Thoracic aorta (tissue), 2 donors: ENCODE data around the gene NHEJ1. TPM values are rescaled to one million over a fixed set of nuclear protein-coding genes. Genes with fewer than 3 reads are reported as not detected.

ENCODE experiments used
- ATAC-seq: fragments of 150-250 bp; one replicate; pipeline ENCODE4 v1.8.0; 2017; ENCODE audit warnings: low read depth; ENCODE audit not compliant: insufficient number of reproducible peaks, low FRiP score
- DNase-seq: peaks from one replicate; pipeline ENCODE4 v3.0.0-alpha.2; 2020; ENCODE audit warnings: low spot score
- H3K27ac ChIP-seq, 2 donors: fragments of 200-600 bp; sonication (generic); 1 replicate in 1 of 2; 2 replicates in 1 of 2; pipeline ENCODE4 v1.5.1; 2016; ENCODE audit warnings: mild to moderate bottlenecking in 2 of 2, moderate library complexity in 2 of 2
- H3K27me3 ChIP-seq: fragments of 200-600 bp; sonication (generic); replicated peaks from 2 replicates; pipeline ENCODE4 v1.6.0; 2016; ENCODE audit warnings: mild to moderate bottlenecking; ENCODE audit not compliant: insufficient read depth
- H3K36me3 ChIP-seq: fragments of 200-600 bp; sonication (generic); one replicate; pipeline ENCODE4 v1.5.1; 2016
- H3K4me1 ChIP-seq, 2 donors: fragments of 200-600 bp; sonication (generic); 1 replicate in 1 of 2; 2 replicates in 1 of 2; pipeline versions ENCODE4 v1.5.1 to v1.6.0; 2016; ENCODE audit warnings: low read depth in 2 of 2, mild to moderate bottlenecking in 1 of 2; ENCODE audit not compliant: control insufficient read depth in 1 of 2
- H3K4me3 ChIP-seq: fragments of 200-600 bp; sonication (generic); 2 replicates; pipeline ENCODE4 v1.5.1; 2016; ENCODE audit warnings: mild to moderate bottlenecking
- H3K9me3 ChIP-seq: fragments of 200-600 bp; sonication (generic); 2 replicates; pipeline ENCODE4 v1.5.1; 2016
- total RNA-seq, 2 donors: library from RNA; depleted of rRNA; stranded (reverse); fragments of >200 nt; gene quantifications; one replicate each; pipeline versions ENCODE4 v1.1.0 to v1.2.3, GENCODE V29; 2016
- TF ChIP-seq, protein P1 (sequence below): fragments of 200-600 bp; sonication (generic); IDR thresholded peaks from one replicate; pipeline ENCODE4 v1.5.1; 2019; ENCODE audit warnings: antibody characterized with exemption

NHEJ1 gene
- total RNA-seq, 2 donors from 2014 or later: 10.3 to 14.5 TPM

DNA sequence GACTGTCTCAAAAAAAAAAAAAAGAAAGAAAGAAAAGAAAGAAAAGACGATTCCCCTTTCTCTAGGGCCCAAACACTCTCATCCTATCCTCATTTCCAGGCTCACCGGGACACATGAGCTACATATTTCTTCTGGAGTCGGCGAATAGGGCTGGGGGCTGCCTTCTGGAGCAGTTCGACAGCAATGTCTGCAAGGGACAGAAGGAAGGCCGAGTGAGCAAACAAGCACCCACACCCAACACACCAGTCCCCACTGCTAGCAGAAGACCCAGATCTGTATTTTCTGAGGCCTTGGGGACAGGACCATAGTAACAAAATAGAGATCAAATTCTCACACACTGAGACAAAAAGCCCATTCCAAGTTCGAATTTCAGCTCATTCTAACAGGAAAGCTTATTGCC is 14.9 kb upstream of the NHEJ1 start:
- DNase-seq (no peak), ATAC-seq (no peak)
- H3K4me3 ChIP-seq: peak overlapping the region; percentile 83
- H3K9me3 ChIP-seq: no peaks in the 10 kb centered on the region
- TF ChIP-seq, protein P1, sequence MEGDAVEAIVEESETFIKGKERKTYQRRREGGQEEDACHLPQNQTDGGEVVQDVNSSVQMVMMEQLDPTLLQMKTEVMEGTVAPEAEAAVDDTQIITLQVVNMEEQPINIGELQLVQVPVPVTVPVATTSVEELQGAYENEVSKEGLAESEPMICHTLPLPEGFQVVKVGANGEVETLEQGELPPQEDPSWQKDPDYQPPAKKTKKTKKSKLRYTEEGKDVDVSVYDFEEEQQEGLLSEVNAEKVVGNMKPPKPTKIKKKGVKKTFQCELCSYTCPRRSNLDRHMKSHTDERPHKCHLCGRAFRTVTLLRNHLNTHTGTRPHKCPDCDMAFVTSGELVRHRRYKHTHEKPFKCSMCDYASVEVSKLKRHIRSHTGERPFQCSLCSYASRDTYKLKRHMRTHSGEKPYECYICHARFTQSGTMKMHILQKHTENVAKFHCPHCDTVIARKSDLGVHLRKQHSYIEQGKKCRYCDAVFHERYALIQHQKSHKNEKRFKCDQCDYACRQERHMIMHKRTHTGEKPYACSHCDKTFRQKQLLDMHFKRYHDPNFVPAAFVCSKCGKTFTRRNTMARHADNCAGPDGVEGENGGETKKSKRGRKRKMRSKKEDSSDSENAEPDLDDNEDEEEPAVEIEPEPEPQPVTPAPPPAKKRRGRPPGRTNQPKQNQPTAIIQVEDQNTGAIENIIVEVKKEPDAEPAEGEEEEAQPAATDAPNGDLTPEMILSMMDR: no peak
- H3K36me3 ChIP-seq: peaks cover 34% of the 10 kb centered on the region
- no peaks in the 10 kb centered on the region for H3K27me3 ChIP-seq
- H3K4me1 ChIP-seq: peaks cover 21 to 43% of the 10 kb centered on the region in 2 donors
- peak overlapping the region; percentile 98 for H3K27ac ChIP-seq

- no peak overlapping the region for H3K4me3 ChIP-seq
- DNase-seq: no peak
- peaks cover 21 to 41% of the 10 kb centered on the region in 2 donors for H3K4me1 ChIP-seq
- peaks cover 27% of the 10 kb centered on the region for H3K36me3 ChIP-seq
- no peaks in the 10 kb centered on the region for H3K27me3 ChIP-seq
- no peaks in the 10 kb centered on the region for H3K9me3 ChIP-seq
- TF ChIP-seq, protein P1: no peak
- ATAC-seq: no peak
- no peak overlapping the region for H3K27ac ChIP-seq
These were observed 14.2 kb upstream of the NHEJ1 start for GRCh38 chr2:219174801-219175200.

DNA sequence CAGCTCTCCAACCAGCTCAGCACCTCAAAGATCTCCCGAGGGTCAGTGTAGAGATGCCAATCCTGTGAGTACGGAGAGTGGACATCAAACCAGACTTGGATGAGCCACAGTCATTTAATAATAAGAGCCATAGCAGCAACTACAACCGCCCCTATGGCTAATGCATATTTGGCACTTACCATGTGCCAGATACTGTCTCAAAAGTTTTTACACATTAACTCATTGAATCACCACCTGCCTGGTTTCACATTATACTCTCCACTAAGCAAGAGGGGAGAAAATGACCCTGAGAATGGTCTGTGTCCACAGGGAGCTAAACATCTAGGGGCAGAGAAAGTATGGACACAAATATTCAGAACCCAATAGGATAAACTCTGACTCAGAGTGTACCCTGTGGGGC is 13.5 kb upstream of the NHEJ1 start:
- Histone ChIP-seq H3K36me3 (peaks cover 24% of the 10 kb centered on the region), H3K9me3 (no peaks in the 10 kb centered on the region), H3K4me3 (no peak overlapping the region), H3K4me1 (peaks cover 18 to 34% of the 10 kb centered on the region in 2 donors), H3K27me3 (no peaks in the 10 kb centered on the region), H3K27ac (no peak overlapping the region)
- ATAC-seq: no peak
- TF ChIP-seq, protein P1: no peak
- no peak for DNase-seq

GRCh38 chr2:219173176-219173575 is 12.6 kb upstream of the NHEJ1 start:
- H3K27me3 ChIP-seq: no peaks in the 10 kb centered on the region
- peaks cover 24% of the 10 kb centered on the region for H3K36me3 ChIP-seq
- TF ChIP-seq, protein P1: no peak
- peaks cover 13 to 28% of the 10 kb centered on the region in 2 donors for H3K4me1 ChIP-seq
- no peak overlapping the region for H3K27ac ChIP-seq
- H3K4me3 ChIP-seq: no peak overlapping the region
- ATAC-seq (no peak), DNase-seq (no peak)
- no peaks in the 10 kb centered on the region for H3K9me3 ChIP-seq

GRCh38 chr2:219172231-219173154 is 11.9 kb upstream of the NHEJ1 start:
- DNase-seq: no peak
- ATAC-seq: no peak
- Histone ChIP-seq H3K27me3 (no peaks in the 10 kb centered on the region), H3K36me3 (peaks cover 24% of the 10 kb centered on the region), H3K4me1 (peaks cover 13 to 28% of the 10 kb centered on the region in 2 donors), H3K9me3 (no peaks in the 10 kb centered on the region), H3K4me3 (no peak overlapping the region), H3K27ac (no peak overlapping the region)
- TF ChIP-seq, protein P1: no peak
